GM19324 (cell line): ENCODE results near the gene ST6GALNAC3.

ENCODE experiments used
- ATAC-seq: cut with Tn5 transposase; IDR thresholded peaks from one replicate; pipeline ENCODE4 v1.9.1; 2021; ENCODE audit warnings: mild to moderate bottlenecking, moderate library complexity; ENCODE audit not compliant: unreplicated experiment, low FRiP score

ST6GALNAC3 gene

DNA sequence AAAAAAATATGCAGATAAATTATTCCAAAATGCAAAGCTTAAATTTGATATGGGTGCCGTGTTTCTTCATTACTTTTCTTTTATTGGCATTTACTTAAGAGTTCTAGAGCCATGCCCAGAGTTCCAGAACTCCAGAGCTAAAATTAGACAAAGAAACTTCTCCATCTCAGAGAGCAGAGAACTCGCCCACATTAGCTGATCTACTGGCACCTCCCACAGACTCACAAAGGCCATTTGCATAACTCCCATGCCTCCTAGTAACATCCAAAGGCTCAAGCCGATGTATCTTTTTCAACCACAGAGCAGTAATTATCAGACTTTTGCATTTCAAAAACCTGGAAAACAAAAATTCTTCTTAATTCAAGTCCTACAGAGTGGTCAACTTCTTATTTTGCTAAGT is 468.9 kb downstream of the ST6GALNAC3 start:
- no peak for ATAC-seq

DNA sequence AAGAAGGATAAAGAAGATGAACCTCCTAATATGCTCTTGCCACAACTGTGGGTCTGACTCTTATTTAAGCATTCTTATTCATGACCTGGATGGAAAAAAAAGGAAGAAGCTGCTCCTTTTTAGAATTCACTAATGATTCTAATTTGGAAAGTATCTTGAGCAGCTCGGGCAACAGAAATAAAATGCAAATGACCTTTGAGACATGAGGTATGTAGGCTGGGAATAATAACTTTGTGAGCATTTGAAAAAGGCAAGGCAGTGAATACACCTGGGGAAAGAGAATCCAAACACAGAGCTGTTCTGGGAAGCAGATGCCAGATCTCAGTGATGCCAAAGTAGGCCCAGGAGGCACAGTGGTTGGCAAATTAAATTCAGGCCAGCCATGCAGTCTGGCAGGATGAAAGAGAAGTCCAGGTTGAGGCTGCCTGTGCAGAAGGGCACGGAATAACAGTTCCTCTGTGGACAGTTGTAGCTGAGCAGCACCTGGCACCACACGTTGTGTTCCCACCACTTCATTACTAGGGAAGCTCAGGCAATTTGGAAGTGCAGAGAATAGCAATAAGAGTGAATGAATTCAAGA is 471.9 kb downstream of the ST6GALNAC3 start:
- ATAC-seq: no peak

DNA sequence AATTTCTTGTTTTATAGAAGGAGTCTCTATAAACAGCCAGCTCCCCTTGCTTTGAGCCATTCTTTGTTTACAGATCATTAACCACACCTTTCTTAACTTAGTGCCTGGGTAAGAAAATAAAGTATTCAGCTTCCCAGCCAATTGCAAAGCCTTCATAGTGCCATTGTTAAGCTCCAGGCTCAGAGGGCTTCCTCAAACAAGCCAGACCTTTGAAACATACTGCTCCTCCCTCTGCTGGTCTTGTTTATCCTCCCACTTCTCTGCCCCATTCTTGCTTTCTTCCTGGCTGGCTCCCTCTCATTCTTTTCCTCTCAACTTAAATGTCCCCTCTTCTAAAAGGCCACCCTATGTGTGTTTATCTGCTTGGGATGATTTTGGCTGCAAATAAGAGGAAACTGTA is 473.4 kb downstream of the ST6GALNAC3 start:
- no peak for ATAC-seq

DNA sequence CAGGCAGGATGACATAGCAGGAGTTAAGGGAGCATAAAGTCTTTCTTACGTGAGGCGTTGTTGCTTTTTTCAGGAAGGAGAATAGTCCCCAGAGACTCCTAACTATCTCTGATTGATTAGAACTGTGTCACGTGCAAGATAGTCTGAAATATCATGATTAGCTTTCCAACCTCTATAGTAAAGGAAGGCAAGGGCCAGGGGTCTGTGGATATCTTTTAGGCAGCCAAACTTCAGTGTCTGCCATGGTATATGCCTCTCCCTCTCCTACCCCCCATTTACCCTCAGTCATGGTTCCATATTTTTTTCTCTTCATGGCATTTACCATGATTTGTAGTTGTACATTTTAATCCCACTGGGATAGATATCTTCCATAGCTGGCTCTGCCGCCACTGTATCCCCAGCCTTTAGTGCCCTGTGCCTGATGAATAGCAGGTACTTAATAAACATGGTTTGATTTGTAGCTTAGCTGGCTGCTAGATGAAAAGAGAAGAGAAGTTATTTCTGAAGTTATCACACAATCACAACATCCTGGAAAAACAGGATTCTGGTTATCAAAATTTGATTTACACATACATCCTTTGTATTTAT is 474.1 kb downstream of the ST6GALNAC3 start:
- ATAC-seq: no peak

DNA sequence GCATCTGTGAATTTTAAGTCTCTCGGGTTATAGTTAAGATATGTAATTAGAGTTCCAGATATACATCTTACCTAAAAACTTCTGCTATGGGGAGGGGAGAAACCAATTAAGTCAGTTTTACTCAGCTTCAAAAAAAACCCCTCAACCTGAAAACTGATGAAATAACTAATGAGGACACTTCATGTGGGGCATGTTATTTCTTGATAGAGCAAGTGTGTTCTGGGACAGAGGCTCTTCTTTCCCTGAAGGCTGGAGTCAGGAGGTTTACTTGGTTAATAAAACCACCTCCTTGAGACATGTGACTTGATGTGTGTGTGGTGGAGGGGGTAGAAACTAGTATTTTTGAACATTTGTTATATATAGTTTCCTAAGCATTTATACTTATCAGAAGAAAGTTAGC is 479.7 kb downstream of the ST6GALNAC3 start:
- no peak for ATAC-seq

DNA sequence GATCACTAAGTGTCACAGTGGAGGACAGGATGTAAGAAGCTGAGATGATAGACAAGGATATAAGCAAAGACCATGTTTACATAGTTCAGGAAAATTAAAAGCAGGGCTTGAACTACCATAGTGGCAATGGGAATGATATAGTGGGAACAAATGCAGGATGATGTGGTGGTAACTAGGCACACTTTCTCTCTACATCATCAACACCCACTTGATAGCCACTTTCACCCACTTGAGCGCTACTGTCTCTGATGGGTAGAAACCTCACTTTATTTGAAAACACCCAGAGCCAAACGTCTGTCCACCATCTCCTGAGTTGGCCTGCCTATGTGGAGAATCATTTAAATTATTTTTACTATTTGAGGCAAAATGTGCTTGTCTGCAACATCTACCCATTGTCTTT is 487.7 kb downstream of the ST6GALNAC3 start:
- ATAC-seq: no peak

DNA sequence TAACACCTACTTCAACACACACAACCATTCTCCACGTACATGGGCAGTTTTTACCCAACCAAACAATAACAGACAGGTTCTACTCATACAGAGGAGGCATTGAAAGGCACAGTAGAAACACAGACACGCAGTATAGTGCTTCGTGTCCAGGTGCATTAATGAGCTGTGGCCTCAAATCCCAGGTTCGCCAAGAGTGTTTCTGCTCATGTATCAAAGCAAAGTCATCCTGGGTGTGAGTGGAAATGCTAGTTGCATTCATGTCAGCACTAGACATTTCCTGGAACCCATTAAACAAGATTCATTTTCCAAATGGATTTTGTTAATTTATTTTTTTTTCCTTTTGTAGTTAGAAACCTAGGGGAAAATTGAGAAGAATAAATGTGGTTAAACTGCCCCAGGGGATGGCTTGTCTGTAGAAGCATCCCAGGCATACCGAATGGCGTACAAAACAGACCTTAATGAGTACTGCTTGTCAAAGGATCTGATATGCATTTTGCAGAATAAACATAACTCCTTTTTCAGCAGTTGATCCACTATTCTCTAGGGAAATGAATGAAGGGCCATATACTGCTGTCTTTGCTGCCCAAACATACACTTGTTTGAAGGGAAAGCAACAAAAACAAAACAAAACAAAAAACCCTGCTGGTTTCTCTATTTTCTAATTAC is 494.2 kb downstream of the ST6GALNAC3 start:
- ATAC-seq: no peak

DNA sequence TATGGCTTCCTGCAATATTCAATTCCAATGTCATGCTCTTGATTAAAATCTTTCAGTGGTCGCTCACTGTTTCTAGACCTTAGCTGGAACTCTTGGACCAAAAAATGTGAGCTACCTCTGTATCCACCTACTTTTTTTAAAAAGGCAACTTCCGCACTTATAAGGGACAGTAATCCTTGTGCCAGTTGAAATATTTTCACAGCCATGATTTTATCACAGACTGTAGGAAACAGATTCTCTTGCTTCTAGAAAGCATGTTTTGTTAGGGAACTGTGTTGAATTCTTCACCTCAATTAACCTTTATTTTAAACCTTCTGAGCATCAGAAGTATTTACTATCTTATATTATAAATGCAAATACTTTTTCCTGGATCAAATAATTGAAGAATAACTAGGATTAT is 496.7 kb downstream of the ST6GALNAC3 start:
- no peak for ATAC-seq

DNA sequence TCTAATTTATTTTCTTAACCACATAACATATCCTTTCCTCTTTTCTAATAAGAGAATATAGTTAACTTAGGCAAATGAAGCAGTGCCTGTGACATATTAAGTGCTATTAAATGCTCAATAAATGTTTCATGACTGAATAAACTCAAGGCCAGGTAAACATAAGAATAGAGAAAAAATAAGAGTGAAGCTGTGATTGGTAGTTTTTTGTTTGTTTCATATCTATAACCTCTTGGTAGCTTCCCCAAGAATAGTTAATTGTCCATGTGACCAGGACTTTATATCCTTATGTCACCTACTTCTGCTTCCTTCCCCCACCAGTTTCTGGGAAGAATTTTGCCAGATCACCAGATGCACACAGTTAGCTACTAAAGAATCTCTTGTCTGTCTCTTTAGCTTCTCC is 497.7 kb downstream of the ST6GALNAC3 start:
- no peak for ATAC-seq

DNA sequence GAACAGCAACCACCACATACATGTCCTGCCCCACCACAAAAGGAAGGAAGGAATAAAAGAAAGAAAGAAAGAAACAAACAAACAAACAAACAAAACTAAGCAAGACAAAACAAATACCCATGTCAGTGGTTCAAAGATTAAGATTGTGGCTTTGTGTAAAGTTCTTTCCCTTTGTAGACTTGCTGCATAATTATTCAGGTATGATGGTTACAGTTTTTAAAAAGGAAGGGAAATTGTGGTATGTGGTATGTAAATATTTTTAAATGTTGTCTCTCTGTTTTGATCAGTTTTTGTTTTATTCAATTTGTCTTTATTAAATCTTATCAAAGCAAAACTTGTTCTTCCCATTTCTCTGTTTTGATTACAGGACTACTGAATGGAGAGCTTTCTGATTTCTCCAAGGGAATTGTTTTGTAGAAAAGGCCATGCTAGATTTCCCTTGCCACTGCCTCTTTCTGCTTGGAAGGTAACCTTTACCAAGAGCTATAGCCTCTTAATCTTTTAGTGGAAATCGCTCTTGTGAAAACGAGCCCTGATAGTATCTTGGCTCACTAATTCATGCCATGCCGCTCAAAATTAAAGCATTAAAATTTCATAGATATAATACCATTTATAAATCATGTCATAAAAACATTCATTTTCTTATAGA is 502.5 kb downstream of the ST6GALNAC3 start:
- no peak for ATAC-seq

DNA sequence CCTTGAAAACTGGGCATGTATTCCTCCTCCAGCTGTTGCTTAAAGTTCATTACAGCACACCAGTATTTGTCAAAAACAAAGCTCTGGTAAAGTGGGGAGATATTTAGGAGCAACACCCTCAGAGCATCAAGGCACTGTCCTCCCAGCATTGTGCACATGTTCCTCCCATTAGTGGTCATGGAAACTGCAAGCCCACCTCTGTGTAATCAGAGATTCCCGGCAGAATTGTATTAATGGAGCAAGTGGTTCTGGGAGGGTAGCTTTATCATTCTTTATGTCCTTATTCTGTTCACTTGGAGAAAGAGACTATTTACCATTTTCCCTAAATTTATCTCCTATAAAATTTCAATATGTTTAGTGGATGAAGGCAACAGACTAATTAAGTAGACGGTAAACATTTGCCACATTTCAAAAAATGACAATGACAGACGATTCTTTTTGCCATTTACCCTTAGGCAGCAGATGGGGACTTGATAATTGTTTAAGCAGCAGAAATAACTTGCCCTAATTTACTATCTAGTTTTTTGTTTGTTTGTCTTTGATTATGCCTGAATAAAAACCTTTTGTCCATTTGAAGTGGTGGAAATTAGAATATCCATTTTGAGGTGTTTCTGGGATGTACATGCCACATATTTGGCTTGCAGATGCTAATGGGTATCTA is 503.1 kb downstream of the ST6GALNAC3 start:
- ATAC-seq: no peak

DNA sequence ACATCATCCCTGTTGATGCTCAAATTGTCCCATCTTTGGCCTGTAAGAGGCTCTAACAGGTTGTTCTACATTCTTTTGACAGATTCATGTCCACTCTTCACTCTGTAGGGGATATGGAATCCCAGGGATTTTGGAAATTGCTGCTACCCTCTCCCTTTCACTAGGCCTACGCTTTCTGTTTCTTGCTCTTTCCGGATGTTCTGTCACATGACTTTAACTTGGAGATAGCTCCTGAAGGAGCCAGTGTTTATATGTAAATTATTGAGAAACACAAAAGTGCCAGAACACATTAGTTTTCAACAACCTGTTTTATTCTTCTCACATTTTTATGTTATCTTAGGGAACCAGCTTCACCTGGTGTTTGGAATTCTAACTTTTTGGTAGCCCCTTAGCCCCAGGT is 505.7 kb downstream of the ST6GALNAC3 start:
- no peak for ATAC-seq

DNA sequence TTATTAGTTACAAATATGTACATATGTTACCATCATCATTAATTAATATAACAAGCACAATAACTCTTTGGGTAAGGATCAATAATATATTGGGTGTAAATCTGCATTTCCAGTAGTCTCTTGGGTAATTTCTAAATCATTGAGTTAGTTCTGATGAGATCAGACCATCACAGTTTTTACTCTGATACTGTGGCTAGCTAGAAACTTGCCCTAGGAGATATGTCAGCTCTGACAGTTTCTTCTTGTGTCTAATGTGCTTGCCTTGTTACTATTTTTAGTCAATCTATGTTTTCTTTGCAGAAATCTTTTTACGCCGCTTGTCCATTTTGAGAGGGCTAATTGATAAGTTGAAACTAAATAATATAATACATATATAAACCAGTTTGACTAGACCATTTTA is 507.2 kb downstream of the ST6GALNAC3 start:
- no peak for ATAC-seq

DNA sequence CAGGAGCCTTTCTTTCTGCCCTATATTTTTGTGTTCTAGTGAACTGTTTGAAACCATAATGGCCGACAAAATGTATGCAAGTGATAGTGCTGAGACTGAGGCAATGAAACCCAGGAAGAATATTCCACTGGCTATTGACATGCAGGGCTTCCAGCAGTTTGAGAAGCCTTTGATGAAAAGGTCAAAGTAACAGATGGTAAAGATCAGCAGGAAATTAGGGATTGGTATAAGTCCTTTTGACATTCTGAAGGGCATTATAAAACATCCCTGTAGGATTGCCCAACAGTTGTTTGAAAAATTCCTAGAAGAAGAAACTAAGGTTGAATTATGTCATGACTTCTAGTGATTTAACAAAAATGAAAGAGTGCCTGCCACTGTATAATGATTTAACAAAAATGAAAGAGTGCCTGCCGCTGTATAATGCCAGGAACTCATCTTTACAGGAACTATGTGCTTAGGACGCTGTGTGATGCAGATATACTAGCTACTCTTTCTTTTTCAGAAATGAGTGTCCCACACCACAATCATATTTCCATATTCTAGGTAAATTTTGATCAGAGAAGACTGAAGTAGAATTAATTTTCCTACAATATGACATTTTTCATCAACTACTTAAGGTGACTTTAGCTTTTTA is 508.8 kb downstream of the ST6GALNAC3 start:
- no peak for ATAC-seq

DNA sequence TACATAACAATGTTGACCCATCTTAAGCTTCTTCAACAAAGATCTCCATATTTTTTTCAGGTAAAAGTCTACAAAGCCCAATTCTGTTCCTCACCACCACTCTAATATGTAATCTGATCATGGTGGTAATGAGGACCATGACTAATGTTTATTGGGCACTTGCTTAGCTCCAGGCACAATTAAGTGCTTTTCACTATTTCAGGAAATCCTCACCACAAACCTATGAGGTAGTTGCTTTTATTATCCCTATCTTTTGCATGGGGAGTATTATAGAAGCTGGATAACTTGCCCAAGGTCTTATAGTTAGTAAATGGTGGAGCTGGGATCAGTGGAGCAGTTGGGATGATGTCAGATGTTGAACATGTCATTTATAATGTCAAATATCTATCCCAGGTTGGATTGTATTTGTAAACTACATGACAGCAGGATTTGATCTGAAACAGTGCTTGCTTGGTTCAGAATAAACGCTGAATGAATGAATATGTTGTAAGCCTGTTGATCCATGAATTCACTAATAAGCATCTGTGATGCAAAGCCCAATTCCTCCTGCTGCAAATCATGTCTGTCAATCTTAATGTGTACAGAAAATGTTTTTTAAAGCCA is 509.4 kb downstream of the ST6GALNAC3 start:
- ATAC-seq: no peak

DNA sequence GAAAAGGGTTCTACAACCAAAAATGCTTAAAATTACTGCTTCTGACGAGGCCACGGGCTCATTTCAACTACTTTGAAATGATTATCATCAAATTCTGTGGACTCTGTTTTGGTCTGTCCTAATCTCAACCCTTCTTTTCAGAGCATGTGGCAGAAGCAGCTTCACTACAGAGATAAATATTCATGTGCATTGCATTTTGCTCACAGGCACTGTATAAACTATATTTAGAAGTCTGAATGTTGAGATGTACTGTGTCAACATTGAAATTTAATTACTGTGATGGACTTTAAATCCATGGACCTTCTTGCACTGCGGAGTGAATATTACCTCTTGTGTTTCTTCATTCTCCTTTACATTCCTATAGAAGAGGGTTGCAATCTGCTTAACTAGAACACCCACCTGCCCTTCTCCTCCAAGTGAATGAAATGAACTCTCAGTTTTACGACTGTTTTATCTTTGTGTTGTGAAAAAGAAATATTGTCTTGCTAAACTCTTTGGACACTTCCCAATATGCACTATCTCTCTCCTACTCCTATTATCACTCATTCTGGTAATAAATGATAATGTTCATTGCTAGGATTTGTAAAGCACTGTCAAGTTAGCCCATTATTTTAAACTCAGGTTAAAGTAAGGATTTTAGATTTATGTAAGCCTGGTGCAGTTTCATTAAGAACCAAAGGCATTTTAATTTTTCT is 511.6 kb downstream of the ST6GALNAC3 start:
- no peak for ATAC-seq

DNA sequence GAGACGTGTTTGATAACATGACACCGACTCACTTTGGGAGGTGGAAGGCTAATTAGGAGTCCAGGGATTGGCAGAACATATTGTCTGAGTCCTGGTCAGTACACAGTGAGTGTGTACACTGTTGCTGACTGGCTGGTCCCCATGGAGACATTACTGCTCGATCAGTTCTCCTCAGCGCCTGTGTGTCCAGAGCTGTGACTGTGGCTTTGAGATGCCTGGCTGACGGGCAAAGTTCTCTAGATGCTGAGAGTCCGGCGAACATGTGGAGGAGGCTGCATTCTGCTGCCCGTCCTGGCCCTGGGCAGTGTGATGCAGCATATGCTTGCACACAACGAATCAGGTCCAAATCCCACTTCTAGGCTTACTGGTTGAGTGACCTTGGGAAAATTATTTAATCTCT is 512.7 kb downstream of the ST6GALNAC3 start:
- no peak for ATAC-seq

DNA sequence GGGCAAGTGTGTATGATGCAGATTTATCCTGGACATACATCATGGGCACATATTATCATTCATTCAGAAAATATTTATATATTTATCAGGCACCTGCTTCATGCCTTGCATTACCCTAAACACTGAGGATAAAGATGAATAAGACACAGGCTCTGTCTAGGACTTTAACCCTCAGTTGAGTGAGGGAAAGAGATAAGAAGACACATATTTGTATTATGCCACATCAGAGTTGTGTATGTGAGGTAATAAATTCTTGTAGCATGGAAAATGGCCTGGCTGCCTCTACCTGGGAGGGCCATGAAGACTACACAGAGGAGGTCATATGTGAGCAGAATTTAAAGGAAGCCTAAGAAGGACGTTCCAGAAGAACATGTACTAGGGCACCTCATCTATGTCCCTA is 516.9 kb downstream of the ST6GALNAC3 start:
- ATAC-seq: no peak

DNA sequence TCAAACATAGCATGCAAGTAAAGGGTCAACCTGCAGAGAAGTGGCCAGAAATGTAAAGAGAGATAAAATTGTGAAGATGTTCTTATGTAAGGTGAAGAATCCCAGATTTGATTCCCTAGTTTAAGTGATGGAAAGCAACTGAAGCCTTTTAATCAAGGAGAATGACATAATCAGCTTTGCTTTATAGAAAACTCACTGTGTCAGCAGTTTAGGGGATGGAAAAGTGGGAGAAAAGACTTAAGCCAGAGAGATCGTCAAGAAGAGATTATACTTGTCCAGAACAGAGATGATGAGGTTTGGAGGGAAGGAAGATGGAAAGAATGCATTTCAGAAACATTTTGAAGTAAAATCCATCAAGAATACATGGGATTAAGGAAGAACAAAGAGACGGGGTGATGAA is 517.4 kb downstream of the ST6GALNAC3 start:
- ATAC-seq: no peak

DNA sequence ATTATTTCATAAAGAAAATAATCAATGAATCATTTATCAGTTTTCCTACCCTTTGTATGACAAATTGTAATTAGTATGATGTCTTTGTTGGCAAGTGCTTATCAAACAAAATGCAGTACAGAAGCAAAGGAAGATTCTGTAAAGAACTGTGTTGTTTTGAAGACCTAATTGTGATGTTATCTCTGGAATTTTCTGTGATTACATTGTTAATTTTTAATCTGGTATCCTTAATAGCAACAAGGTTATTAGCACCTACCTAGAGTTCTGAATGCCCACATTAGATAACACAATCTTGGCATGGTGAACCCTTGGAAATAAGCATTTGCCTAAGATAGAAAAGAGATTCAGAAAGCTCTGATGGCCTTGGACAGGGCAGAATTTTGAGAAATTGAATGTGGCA is 518.6 kb downstream of the ST6GALNAC3 start:
- no peak for ATAC-seq
